Activated CD8-positive, alpha-beta memory T cell treated with anti-CD3 and anti-CD28 coated beads for 24 hours (primary cell): ENCODE measurements around the gene EN2.

Experiments used
- DNase-seq: peaks from one replicate; pipeline ENCODE4 v3.0.0-alpha.2; 2020

The EN2 gene

GRCh38 chr7:155465761-155466141, 7.8 kb downstream of the EN2 start:
- no peak for DNase-seq

GRCh38 chr7:155466142-155466813, 8.3 kb downstream of the EN2 start:
- no peak for DNase-seq

- no peak for DNase-seq
These were observed 9.1 kb downstream of the EN2 start for GRCh38 chr7:155466814-155467733.

GRCh38 chr7:155467846-155468784, 10.2 kb downstream of the EN2 start:
- DNase-seq = no peak

- DNase-seq = no peak
These were observed 10.8 kb downstream of the EN2 start for GRCh38 chr7:155468785-155469148.

GRCh38 chr7:155469311-155470185, 11.6 kb downstream of the EN2 start:
- no peak for DNase-seq

- no peak for DNase-seq
These were observed 12.2 kb downstream of the EN2 start for GRCh38 chr7:155470186-155470487.

- no peak for DNase-seq
These were observed 13.0 kb downstream of the EN2 start for GRCh38 chr7:155470686-155471638.

- DNase-seq = no peak
These were observed 13.8 kb downstream of the EN2 start for GRCh38 chr7:155471718-155472117.

- DNase-seq = no peak
These were observed 19.5 kb downstream of the EN2 start for GRCh38 chr7:155477476-155477875.

GRCh38 chr7:155481764-155482163, 23.8 kb downstream of the EN2 start:
- no peak for DNase-seq

- peak; percentile 45 for DNase-seq
These were observed 24.7 kb downstream of the EN2 start for GRCh38 chr7:155482511-155483183.

- DNase-seq = peak; percentile 54
These were observed 25.3 kb downstream of the EN2 start for GRCh38 chr7:155483245-155483644.

- no peak for DNase-seq
These were observed 26.0 kb downstream of the EN2 start for GRCh38 chr7:155483868-155484325.

GRCh38 chr7:155484483-155485399, 26.8 kb downstream of the EN2 start:
- peak; percentile 47 for DNase-seq

GRCh38 chr7:155486783-155487508, 29.0 kb downstream of the EN2 start:
- DNase-seq = no peak

GRCh38 chr7:155487509-155488482, 29.9 kb downstream of the EN2 start:
- DNase-seq = peak; percentile 50
